NT2/D1 (cell line): ENCODE data around the gene MGLL.

Source experiments
- SUZ12 ChIP-seq: IDR thresholded peaks from 2 replicates; pipeline ENCODE4 v1.6.1; 2011; ENCODE audit not compliant: insufficient read length, insufficient read depth; ENCODE audit errors: extremely low read depth
- YY1 ChIP-seq: IDR thresholded peaks from 2 replicates; pipeline ENCODE4 v1.6.1; 2011; ENCODE audit not compliant: insufficient read length, insufficient read depth
- ZNF274 ChIP-seq: IDR thresholded peaks from 2 replicates; pipeline ENCODE4 v1.6.1; 2011; ENCODE audit warnings: mild to moderate bottlenecking, low read depth, low read length

DNA sequence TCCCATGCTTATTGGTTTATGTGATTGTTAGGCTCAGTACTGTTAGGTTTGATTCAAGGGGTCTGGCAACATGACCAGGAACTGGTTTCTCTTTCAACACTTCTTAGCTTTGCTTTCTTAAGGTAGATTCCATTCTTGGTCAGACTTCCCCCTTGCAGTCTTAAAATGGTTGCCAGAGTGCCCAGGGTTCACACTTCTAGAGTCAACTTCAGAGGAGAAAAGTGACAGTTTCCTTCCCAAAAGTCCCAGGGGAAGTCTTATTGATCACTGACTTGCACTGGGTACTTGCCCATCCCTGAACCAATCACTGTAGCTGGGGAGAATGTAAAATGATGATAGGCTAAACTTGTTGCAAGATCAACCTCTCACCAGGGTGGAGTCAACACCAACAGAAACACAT is 14.1 kb downstream of the MGLL start:
- TF ChIP-seq YY1 (no peak), ZNF274 (no peak), SUZ12 (no peak)
